GM21717 (cell line): ENCODE results near the gene ATP6V1E1.

Source experiments
- ATAC-seq: cut with Tn5 transposase; IDR thresholded peaks from one replicate; pipeline ENCODE4 v1.9.1; 2021; ENCODE audit warnings: mild to moderate bottlenecking, moderate library complexity; ENCODE audit not compliant: unreplicated experiment

Gene ATP6V1E1

GRCh38 chr22:17548756-17549035, 79.9 kb downstream of the ATP6V1E1 start:
- ATAC-seq: no peak

- no peak for ATAC-seq
These were observed 80.4 kb downstream of the ATP6V1E1 start for GRCh38 chr22:17548010-17548755.

GRCh38 chr22:17542452-17542851, 86.1 kb downstream of the ATP6V1E1 start:
- no peak for ATAC-seq
